HCT116 (cell line): ENCODE measurements around the gene EMILIN2.

Source experiments
- ATF3 ChIP-seq: IDR thresholded peaks from 2 replicates; pipeline ENCODE4 v1.6.1; 2012
- CEBPB ChIP-seq: IDR thresholded peaks from 2 replicates; pipeline ENCODE4 v1.6.1; 2012; ENCODE audit warnings: low read depth
- CTCF ChIP-seq, 3 experiments: fragments of 200-600 bp in 1 of 3; sonication (generic) in 1 of 3; IDR thresholded peaks in 2 of 3; conservative IDR thresholded peaks in 1 of 3; 2 replicates each; pipeline ENCODE4 v1.5.1; 2012 to 2017; ENCODE audit warnings: low read depth in 2 of 3, low read length in 2 of 3, antibody characterized with exemption in 1 of 3, borderline replicate concordance in 1 of 3, control low read depth in 1 of 3, mild to moderate bottlenecking in 1 of 3, mixed read lengths in 1 of 3, mixed run types in 1 of 3, moderate library complexity in 1 of 3; ENCODE audit not compliant: insufficient read depth in 1 of 3
- EGR1 ChIP-seq: IDR thresholded peaks from 2 replicates; pipeline ENCODE4 v1.6.1; 2012; ENCODE audit warnings: low read depth
- EZH2 ChIP-seq: fragments of 200-600 bp; sonication (generic); IDR thresholded peaks from 2 replicates; pipeline ENCODE4 v1.6.1; 2017; ENCODE audit warnings: antibody characterized with exemption, mixed run types
- EZH2phosphoT487 ChIP-seq: fragments of 200-600 bp; IDR thresholded peaks from 2 replicates; pipeline ENCODE4 v1.6.1; 2018; ENCODE audit warnings: antibody characterized with exemption, borderline replicate concordance
- POLR2A ChIP-seq: IDR thresholded peaks from 2 replicates; pipeline ENCODE4 v1.7.0; 2011; ENCODE audit warnings: borderline replicate concordance; ENCODE audit not compliant: insufficient read depth, insufficient read length; ENCODE audit errors: extremely low read depth
- POLR2AphosphoS5 ChIP-seq: IDR thresholded peaks from 2 replicates; pipeline ENCODE4 v1.6.1; 2011; ENCODE audit warnings: mild to moderate bottlenecking, low read depth, low read length, moderate library complexity
- RAD21 ChIP-seq: IDR thresholded peaks from 2 replicates; pipeline ENCODE4 v1.6.1; 2012; ENCODE audit warnings: low read depth, mild to moderate bottlenecking
- SIN3A ChIP-seq: IDR thresholded peaks from 2 replicates; pipeline ENCODE4 v1.6.1; 2012; ENCODE audit warnings: low read depth
- YY1 ChIP-seq: IDR thresholded peaks from 2 replicates; pipeline ENCODE4 v1.6.1; 2011; ENCODE audit warnings: low read length, low read depth, moderate library complexity, mild to moderate bottlenecking; ENCODE audit not compliant: insufficient replicate concordance; ENCODE audit errors: extremely low read depth
- TF ChIP-seq, protein P1 (sequence below): IDR thresholded peaks from 2 replicates; pipeline ENCODE4 v1.6.1; 2012

GRCh38 chr18:2921778-2922177 is 75.0 kb downstream of the EMILIN2 start:
- TF ChIP-seq ATF3 (no peak), POLR2A (no peak), CTCF (IDR thresholded peaks at IDR 0.05 in 2 of 3, conservative IDR thresholded peaks at IDR 0.05 in 1 of 3; ENCODE audit: borderline replicate concordance in 1 of 3, insufficient read depth in 1 of 3, low read depth in 2 of 3, low read length in 2 of 3) (no peak), CEBPB (no peak), EZH2phosphoT487 (no peak), EZH2 (no peak), YY1 (no peak), EGR1 (no peak), POLR2AphosphoS5 (no peak), RAD21 (no peak), SIN3A (no peak)
- TF ChIP-seq, protein P1, sequence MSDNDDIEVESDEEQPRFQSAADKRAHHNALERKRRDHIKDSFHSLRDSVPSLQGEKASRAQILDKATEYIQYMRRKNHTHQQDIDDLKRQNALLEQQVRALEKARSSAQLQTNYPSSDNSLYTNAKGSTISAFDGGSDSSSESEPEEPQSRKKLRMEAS = no peak
